Activated B cell treated with CpG ODN at 0.5 μM for 24 hours (primary cell): ENCODE measurements around the gene FBXO36. TPM values are rescaled to one million over a fixed set of nuclear protein-coding genes. Genes with fewer than 3 reads are reported as not detected.
"Not testable (repeated sequence)": the region's sequence is repeated elsewhere in the genome, so short reads cannot be mapped to it uniquely, and the experiment has no call there.

Source experiments
- ATAC-seq: fragments of 200-7000 bp; cut with Tn5 transposase; one replicate; pipeline ENCODE4 v1.10.0; 2021; ENCODE audit warnings: low read depth, mild to moderate bottlenecking, moderate library complexity
- CTCF ChIA-PET: fragments of 350-600 bp; sonication (Branson Sonifier 250); formaldehyde crosslinking; loops from one replicate; lab custom pipeline; 2021; ENCODE audit warnings: antibody characterized with exemption; lab: Charles Lee
- POLR2A ChIA-PET: fragments of 350-600 bp; sonication (Branson Sonifier 250); formaldehyde crosslinking; loops from one replicate; lab custom pipeline; 2021; ENCODE audit warnings: antibody characterized with exemption; lab: Charles Lee
- DNase-seq: peaks from one replicate; pipeline ENCODE4 v3.0.0; 2022
- H3K27ac Mint-ChIP-seq: one replicate; pipeline ENCODE4 v1.8.0; 2020; ENCODE audit warnings: mixed read lengths
- H3K27me3 Mint-ChIP-seq: one replicate; pipeline ENCODE4 v1.8.0; 2021; ENCODE audit warnings: mixed read lengths
- H3K36me3 Mint-ChIP-seq: one replicate; pipeline ENCODE4 v1.8.0; 2021; ENCODE audit warnings: low read depth, mixed read lengths
- H3K4me1 Mint-ChIP-seq: one replicate; pipeline ENCODE4 v1.8.0; 2021; ENCODE audit warnings: mixed read lengths
- H3K4me3 Mint-ChIP-seq: one replicate; pipeline ENCODE4 v1.8.0; 2020; ENCODE audit warnings: mild to moderate bottlenecking, mixed read lengths
- H3K9me3 Mint-ChIP-seq: one replicate; pipeline ENCODE4 v1.8.0; 2020; ENCODE audit warnings: mixed read lengths
- CTCF ChIP-seq: fragments of 200-600 bp; IDR thresholded peaks from one replicate; pipeline ENCODE4 v1.8.0; 2022; ENCODE audit warnings: antibody characterized with exemption, mild to moderate bottlenecking
- intact Hi-C: fragments of 100-400 bp; cut with micrococcal nuclease; formaldehyde crosslinking; loops from one replicate; pipeline ENCODE4 v1.15.1; 2024
- total RNA-seq: library from RNA; stranded (reverse); gene quantifications from 2 replicates; pipeline ENCODE4 v1.2.3, GENCODE V29; 2022

Gene FBXO36
- total RNA-seq, 1 donor from 2014 or later: 0.89 TPM

- ATAC-seq (no peak), DNase-seq (no peak)
- H3K27ac Mint-ChIP-seq: no peak overlapping the region
- H3K36me3 Mint-ChIP-seq: peaks cover 36% of the 10 kb centered on the region
- no peak for TF ChIP-seq CTCF
- H3K4me1 Mint-ChIP-seq: peaks cover 32% of the 10 kb centered on the region
- no peaks in the 10 kb centered on the region for H3K9me3 Mint-ChIP-seq
- CTCF ChIA-PET: interaction anchor here (0.6 kb wide), 1 partner anchor 952 kb away, joined by 3 read pairs; no protein-coding TSS in a partner anchor
- intact Hi-C loops: no loop called here
- no peaks in the 10 kb centered on the region for H3K27me3 Mint-ChIP-seq
- POLR2A ChIA-PET: interaction anchor here (0.5 kb wide), 1 partner anchor 17 kb away, joined by 18 read pairs; no protein-coding TSS in a partner anchor
- no peak overlapping the region for H3K4me3 Mint-ChIP-seq
Measured at GRCh38 chr2:229900012-229900411, 22.3 kb upstream of the FBXO36 start.

- H3K27me3 Mint-ChIP-seq, H3K9me3 Mint-ChIP-seq, H3K4me3 Mint-ChIP-seq, H3K27ac Mint-ChIP-seq, intact Hi-C loops, DNase-seq, ATAC-seq: not testable (repeated sequence)
- H3K36me3 Mint-ChIP-seq: peaks cover 40% of the 10 kb centered on the region
- peaks cover 31% of the 10 kb centered on the region for H3K4me1 Mint-ChIP-seq
- ChIA-PET POLR2A (interaction anchor here (0.5 kb wide), 1 partner anchor 17 kb away, joined by 18 read pairs; no protein-coding TSS in a partner anchor), CTCF (interaction anchor here (0.6 kb wide), 1 partner anchor 952 kb away, joined by 3 read pairs; no protein-coding TSS in a partner anchor)
Measured at GRCh38 chr2:229900514-229900913, 21.8 kb upstream of the FBXO36 start.

- H3K27ac Mint-ChIP-seq: no peak overlapping the region
- DNase-seq (no peak), ATAC-seq (no peak)
- intact Hi-C loops: no loop called here
- ChIA-PET CTCF (no interaction called here), POLR2A (no interaction called here)
- no peak for TF ChIP-seq CTCF
- H3K9me3 Mint-ChIP-seq: no peaks in the 10 kb centered on the region
- H3K36me3 Mint-ChIP-seq: peaks cover 43% of the 10 kb centered on the region
- no peak overlapping the region for H3K4me3 Mint-ChIP-seq
- H3K4me1 Mint-ChIP-seq: peaks cover 27% of the 10 kb centered on the region
- no peaks in the 10 kb centered on the region for H3K27me3 Mint-ChIP-seq
Measured at GRCh38 chr2:229901819-229902218, 20.5 kb upstream of the FBXO36 start.

GRCh38 chr2:229903037-229903436, 19.3 kb upstream of the FBXO36 start:
- H3K9me3 Mint-ChIP-seq: no peaks in the 10 kb centered on the region
- H3K4me3 Mint-ChIP-seq: no peak overlapping the region
- intact Hi-C loops: no loop called here
- CTCF ChIA-PET: no interaction called here
- no peak for ATAC-seq
- H3K4me1 Mint-ChIP-seq: peaks cover 22% of the 10 kb centered on the region
- H3K36me3 Mint-ChIP-seq: peaks cover 46% of the 10 kb centered on the region
- TF ChIP-seq CTCF: no peak
- H3K27me3 Mint-ChIP-seq: no peaks in the 10 kb centered on the region
- no peak overlapping the region for H3K27ac Mint-ChIP-seq
- POLR2A ChIA-PET: no interaction called here
- no peak for DNase-seq

- CTCF ChIA-PET: no interaction called here
- peaks cover 20% of the 10 kb centered on the region for H3K4me1 Mint-ChIP-seq
- POLR2A ChIA-PET: no interaction called here
- no peak for DNase-seq
- H3K9me3 Mint-ChIP-seq: no peaks in the 10 kb centered on the region
- H3K27ac Mint-ChIP-seq: no peak overlapping the region
- H3K27me3 Mint-ChIP-seq: no peaks in the 10 kb centered on the region
- no peak for TF ChIP-seq CTCF
- ATAC-seq: no peak
- peaks cover 42% of the 10 kb centered on the region for H3K36me3 Mint-ChIP-seq
- intact Hi-C loops: no loop called here
- no peak overlapping the region for H3K4me3 Mint-ChIP-seq
Measured at GRCh38 chr2:229905601-229906000, 16.7 kb upstream of the FBXO36 start.

GRCh38 chr2:229909090-229909489, 13.2 kb upstream of the FBXO36 start:
- ChIA-PET POLR2A (no interaction called here), CTCF (interaction anchor here (4.1 kb wide), 1 partner anchor 108 kb away, joined by 43 read pairs; no protein-coding TSS in a partner anchor)
- TF ChIP-seq CTCF: no peak
- H3K4me1 Mint-ChIP-seq: peaks cover 44% of the 10 kb centered on the region
- DNase-seq (no peak), ATAC-seq (no peak)
- H3K27me3 Mint-ChIP-seq: no peaks in the 10 kb centered on the region
- H3K36me3 Mint-ChIP-seq: peaks cover 24% of the 10 kb centered on the region
- no peaks in the 10 kb centered on the region for H3K9me3 Mint-ChIP-seq
- no peak overlapping the region for H3K4me3 Mint-ChIP-seq
- intact Hi-C loops: no loop called here
- no peak overlapping the region for H3K27ac Mint-ChIP-seq
